DMS 273 (cell line): ENCODE results near the gene PPP1R13B.
"Not testable (repeated sequence)": the region's sequence is repeated elsewhere in the genome, so short reads cannot be mapped to it uniquely, and the experiment has no call there.

ENCODE experiments used
- DNase-seq: peaks from one replicate; lab custom pipeline; 2025; ENCODE audit not compliant: unreplicated experiment; lab: John Stamatoyannopoulos, UW

PPP1R13B gene

DNA sequence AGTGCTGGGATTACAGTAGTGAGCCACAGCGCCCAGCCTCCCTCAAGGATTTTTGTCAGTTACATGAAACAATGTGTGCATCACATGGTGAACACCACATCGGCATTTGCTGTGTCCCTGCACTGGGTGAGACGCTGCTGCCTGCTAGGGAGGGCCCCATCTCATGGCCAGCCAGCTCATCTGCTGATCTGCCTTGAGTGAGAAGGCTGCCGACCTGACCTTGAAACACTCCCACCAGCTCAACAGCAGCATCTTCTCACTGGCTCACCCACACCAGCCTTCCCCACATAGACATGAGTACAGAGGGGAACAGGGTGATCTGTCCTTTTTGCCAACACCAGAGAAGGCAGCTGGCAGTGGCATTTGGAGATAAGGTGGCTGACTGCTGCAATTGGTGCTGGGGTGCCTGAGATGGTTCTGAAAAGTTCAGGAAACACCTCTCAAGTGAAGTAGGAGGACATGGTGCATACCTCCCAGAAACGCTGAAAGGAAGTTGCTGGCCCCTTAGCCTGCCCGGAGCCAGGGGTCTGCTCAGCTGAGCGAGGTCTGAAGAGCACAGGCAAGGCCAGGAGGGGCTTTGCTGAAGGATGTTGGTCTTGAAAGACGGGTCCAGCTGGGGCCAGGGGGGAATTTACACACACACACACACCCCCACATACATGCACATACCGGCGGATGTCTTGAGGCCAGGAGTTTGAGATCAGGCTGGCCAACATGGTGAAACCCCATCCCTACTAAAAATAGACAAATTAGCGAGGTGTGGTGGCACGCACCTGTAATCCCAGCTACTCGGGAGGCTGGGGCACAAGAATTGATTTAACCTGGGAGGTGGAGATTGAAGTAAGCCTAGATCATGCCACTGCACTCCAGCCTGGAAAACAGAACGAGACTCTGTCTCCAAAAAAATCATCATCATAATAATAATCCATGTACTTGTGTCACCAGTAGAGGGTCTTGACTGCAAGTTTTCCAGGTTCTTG lies 14.3 kb upstream of the PPP1R13B start:
- no peak for DNase-seq

DNA sequence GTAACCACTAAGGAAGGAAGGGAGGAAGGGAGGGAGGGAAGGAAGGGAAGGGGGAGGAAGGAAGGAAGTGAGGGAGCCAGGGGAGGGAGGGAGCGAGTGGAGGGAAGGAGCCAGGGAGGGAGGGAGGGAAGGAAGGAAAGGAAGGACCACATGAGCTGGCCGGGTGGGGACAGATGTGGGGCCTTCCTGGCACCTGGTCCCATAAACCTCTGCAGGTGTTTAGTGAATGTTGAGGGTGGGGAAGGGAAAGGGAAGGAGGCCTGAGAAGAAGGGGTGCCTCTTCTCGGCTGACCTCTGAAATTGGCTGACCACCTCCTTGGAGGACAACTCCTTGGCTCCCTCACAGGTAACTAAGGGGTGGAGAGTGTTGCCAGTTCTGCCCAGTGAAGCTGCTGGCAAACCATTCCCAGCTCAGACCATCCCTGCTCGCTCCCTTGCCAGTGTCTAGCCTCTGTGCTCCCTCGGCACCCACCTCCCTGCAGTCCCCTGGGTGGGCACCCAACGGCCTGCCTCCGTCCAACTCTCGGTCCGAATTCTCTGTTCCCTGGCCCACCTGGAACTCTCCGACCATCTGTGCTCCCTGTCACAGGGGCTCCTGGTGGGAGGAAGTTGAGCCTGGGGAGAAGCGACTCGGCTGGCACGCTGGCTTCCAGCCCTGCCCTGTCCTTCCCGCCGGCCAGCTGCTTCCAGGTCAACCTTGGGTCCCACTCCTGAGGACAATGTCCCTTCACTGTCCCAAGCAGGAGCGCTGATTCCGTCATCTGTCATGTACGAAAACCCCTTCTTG lies 12.2 kb upstream of the PPP1R13B start:
- DNase-seq, result no peak

DNA sequence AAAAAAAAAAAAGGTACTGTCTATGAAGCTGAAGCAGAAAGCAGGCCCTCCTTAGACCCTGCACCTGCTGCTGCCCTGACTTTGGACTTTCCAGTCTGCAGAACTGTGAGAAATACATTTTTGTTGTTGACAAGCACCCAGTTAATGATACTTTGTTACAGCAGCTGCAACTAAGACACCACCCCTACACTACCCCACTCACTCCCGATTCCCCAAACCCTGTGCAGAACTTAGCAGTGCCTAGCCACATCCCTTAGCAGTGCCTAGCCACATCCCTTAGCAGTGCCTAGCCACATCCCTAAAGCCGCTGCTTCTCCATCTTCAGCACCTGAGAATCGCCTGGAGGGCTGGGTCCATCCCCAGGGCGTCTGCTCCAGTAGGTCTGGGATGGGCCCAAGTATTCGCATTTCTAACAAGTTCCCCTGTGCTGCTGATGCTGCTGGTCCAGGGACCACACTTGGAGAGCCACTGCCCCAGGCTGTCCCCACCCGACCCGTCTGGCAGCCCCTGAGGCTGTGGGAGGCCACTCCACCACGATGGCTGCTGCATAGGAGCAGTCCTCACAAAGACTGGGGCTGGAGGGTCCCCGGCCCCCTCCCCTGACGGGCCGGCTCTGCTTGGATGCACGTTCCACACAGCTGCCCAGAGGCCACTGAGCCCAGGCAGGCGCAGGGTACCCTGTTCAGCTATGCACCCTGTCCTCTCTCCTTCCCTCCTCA lies 10.8 kb upstream of the PPP1R13B start:
- no peak for DNase-seq

GRCh38 chr14:103857256-103857655 lies 9.9 kb upstream of the PPP1R13B start:
- DNase-seq, result no peak

DNA sequence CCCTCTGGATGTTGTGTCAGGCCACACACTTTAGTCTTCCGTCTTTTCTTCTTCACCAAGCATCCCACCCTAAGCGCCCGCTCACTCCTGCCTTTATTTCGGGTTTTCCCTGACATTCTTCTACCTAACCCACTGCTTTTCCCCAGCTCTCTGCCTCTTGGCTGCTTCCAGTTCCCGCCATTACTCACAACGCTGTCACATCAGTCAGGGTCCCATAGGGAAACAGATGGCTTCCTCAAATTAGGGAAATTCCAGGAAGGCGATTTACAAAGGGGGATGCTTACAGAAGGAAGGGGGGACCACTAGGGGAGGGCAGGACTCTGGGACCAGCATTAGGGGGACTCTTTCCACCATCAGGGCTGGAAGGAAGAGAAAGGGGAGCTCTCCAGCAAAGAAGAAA lies 9.2 kb upstream of the PPP1R13B start:
- DNase-seq, result no peak

- peak; percentile 38 for DNase-seq
Observed at GRCh38 chr14:103856105-103856504, 8.7 kb upstream of the PPP1R13B start.

DNA sequence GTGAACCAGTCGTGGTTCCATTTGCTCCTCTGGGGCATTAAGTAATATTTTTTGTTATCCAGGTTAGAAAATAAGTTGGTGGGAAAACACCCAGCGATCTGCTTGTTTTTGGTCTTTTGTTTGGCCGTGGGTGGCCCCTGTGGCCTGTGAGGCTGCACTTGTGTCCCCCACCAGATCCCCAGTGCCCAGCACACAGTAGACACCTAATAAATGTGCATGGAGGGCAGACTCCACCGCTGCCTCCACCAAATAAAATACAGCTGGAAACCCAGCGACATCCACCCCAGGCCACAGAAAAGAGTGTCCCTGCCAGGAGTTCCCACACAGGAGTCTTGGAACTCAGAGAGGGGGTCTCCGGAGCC lies 8.3 kb upstream of the PPP1R13B start:
- no peak for DNase-seq

- DNase-seq, result peak; percentile 86
Observed at GRCh38 chr14:103854822-103855733, 7.7 kb upstream of the PPP1R13B start.

- DNase-seq, result no peak
Observed at GRCh38 chr14:103854017-103854808, 6.8 kb upstream of the PPP1R13B start.

DNA sequence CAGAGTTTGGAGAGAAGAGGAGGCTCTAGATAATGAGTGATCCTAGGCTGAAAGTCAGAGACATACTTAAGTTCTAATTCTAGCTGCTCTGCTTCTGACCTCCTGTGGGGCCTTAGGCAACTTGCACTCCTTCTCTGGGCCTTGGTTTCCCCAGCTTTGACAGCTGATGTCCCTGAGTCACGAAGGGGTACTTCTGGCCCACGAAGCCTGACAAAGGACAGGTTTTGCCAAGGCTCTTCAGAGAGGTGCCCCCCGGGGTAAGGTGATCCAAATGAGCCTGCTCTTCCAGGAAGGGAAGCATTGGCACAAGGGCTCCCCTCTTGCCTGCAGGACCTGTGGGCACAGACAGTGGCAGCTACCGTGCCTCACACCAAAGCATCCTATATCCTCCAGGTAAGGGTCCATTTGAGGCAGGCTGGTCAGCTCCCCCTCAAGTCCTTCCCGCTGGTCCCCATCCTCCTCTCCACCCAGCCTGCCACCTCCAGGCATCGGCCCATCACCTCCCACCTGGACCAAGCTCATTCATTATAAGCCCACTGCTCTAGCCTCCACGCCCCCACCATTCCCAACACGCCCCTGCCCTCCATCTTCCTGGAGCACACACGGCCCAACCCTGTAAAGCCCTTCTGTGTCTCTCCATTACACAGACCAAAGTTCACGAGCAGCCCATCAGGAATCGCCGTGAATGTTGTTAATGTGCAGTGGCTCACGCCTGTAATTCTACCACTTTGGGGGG lies 1.9 kb upstream of the PPP1R13B start:
- DNase-seq, result no peak

GRCh38 chr14:103848175-103849077 lies 1.1 kb upstream of the PPP1R13B start:
- DNase-seq, result no peak

- peak; percentile 83 for DNase-seq
Observed at GRCh38 chr14:103846543-103847450, 578 bp downstream of the PPP1R13B start.

DNA sequence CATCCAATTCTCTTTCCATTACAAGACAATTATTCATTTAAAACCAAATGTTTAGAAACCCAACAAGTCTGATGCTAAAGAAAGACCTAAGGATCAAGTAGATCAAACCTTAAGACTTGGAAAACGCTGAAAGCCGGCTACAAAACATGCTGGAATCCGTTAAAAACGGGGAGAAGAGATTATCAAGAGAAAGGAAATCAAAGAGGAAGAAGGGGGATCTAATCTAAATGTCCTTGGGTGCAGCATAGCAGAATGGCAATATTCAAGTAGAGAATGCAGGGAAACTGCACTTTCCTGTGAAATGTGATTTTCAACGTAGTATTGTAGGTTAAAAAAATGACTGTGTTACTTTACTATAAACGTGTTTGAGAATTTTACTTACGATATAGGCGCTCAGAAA lies 1.3 kb downstream of the PPP1R13B start:
- DNase-seq, result no peak

DNA sequence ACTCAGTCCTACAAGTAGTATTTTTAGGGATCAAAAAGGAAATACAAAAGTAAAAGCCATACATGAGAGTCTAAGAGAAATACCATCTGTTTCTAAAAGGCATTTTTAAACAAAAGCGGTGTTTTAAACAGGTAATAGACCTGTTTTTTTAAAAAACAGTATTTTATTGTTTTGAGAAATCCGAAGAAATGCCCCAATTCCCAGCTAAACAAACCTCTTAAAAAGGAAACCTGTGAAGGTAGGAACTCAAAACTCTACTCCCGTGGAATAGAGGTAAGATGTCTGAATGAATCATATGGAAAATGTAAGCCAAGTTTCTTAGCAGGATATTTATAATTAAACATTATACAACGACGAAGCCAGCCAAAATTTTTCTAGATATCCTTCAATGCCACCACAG lies 2.0 kb downstream of the PPP1R13B start:
- no peak for DNase-seq

- DNase-seq, result not testable (repeated sequence)
Observed at GRCh38 chr14:103841265-103841664, 6.1 kb downstream of the PPP1R13B start.

DNA sequence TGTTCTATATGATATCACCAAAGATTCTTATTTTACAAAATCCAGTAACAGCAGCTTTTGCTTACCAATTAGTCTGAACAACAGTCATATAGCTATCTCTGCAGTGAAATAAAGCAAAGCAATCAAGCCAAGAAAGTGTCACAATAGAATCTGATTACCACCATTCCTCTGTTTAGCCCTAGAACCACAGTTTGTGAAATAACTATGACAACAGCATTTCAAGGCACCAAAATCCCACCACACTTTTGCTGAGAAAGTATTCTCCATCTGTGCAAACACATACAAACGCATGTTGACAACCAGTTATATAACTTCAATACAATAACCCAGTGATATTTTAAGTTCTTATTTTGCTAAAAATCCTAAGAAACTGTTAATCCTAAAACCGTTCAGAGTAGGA lies 7.4 kb downstream of the PPP1R13B start:
- DNase-seq, result no peak

- DNase-seq, result peak; percentile 31
Observed at GRCh38 chr14:103839579-103839978, 7.8 kb downstream of the PPP1R13B start.
